K562 (cell line): ENCODE measurements around the gene OR5H15. TPM values are rescaled to one million over a fixed set of nuclear protein-coding genes. Genes with fewer than 3 reads are reported as not detected.

ENCODE experiments used
- ATAC-seq: fragments of 200-7000 bp; cut with Tn5 transposase; 3 replicates; pipeline ENCODE4 v1.9.1; 2020; ENCODE audit warnings: moderate library complexity
- BruUV-seq: library from RNA; stranded (reverse); fragments of 400-500 nt; replicated peaks from 2 replicates; lab custom pipeline; 2021; lab: Mats Ljungman, UMichigan
- CTCF ChIA-PET: fragments of 300-600 bp; formaldehyde crosslinking; extraction: SDS; loops from one replicate; lab custom pipeline; 2021; ENCODE audit warnings: low intra/inter-chr PET ratio; lab: Yijun Ruan, JAX
- POLR2A ChIA-PET: fragments of 300-600, 350-650 bp; sonication (Branson Sonifier 250); formaldehyde crosslinking; extraction: SDS; loops from one replicate; lab custom pipeline; 2021; ENCODE audit warnings: antibody characterized with exemption, inconsistent platforms; lab: Yijun Ruan, JAX
- DNase-seq, 4 experiments: peaks; one replicate each; pipeline versions ENCODE4 v3.0.0 to v3.0.0-alpha.2; 2011 to 2018; ENCODE audit warnings: low spot score in 3 of 4, mixed read lengths in 3 of 4; ENCODE audit errors: extremely low read depth in 1 of 4
- FAIRE-seq: peaks from 2 replicates; lab custom pipeline; 2011; peaks lifted over from hg19 to GRCh38; lab: Jason Lieb, UNC
- H2AFZ ChIP-seq: 2 replicates; pipeline ENCODE4 v1.6.0; 2011; ENCODE audit warnings: low read depth, low read length, control low read depth, inconsistent platforms
- H3K27ac ChIP-seq: fragments of 200-600 bp; 3 replicates; pipeline ENCODE4 v1.8.0; 2011; ENCODE audit warnings: low read depth, mild to moderate bottlenecking, control low read depth, inconsistent platforms, low read length, moderate library complexity, mixed read lengths; ENCODE audit errors: extremely low read depth
- H3K27me3 ChIP-seq, 2 experiments: fragments of 300-600 bp in 1 of 2; 2 replicates in 1 of 2; 3 replicates in 1 of 2; pipeline versions ENCODE4 v1.6.0 to v1.8.0; 2011; ENCODE audit warnings: inconsistent platforms in 2 of 2, low read length in 2 of 2, mild to moderate bottlenecking in 1 of 2, mixed read lengths in 1 of 2, moderate library complexity in 1 of 2; ENCODE audit not compliant: control insufficient read depth in 2 of 2, insufficient read depth in 2 of 2
- H3K36me3 ChIP-seq: fragments of 300-600 bp; 3 replicates; pipeline ENCODE4 v1.8.0; 2011; ENCODE audit warnings: mild to moderate bottlenecking, low read length, inconsistent platforms; ENCODE audit not compliant: control insufficient read depth, insufficient read depth
- H3K4me1 ChIP-seq, 2 experiments: fragments of 200-600 bp in 1 of 2; replicated peaks in 1 of 2; 2 replicates in 1 of 2; 3 replicates in 1 of 2; pipeline versions ENCODE4 v1.5.1 to v1.8.0; 2011; ENCODE audit warnings: inconsistent platforms in 2 of 2, low read length in 2 of 2, mild to moderate bottlenecking in 1 of 2, mixed read lengths in 1 of 2, moderate library complexity in 1 of 2; ENCODE audit not compliant: control insufficient read depth in 2 of 2, insufficient read depth in 2 of 2
- H3K4me2 ChIP-seq: 2 replicates; pipeline ENCODE4 v1.6.1; 2011; ENCODE audit warnings: low read length, control low read depth, inconsistent platforms, mixed read lengths; ENCODE audit not compliant: insufficient read depth
- H3K4me3 ChIP-seq: fragments of 200-600 bp; sonication (generic), shearing (Covaris generic); 2 replicates; pipeline ENCODE4 v1.5.1; 2016; ENCODE audit warnings: control low read depth, inconsistent platforms
- H3K79me2 ChIP-seq: fragments of 200-600 bp; 3 replicates; pipeline ENCODE4 v1.8.0; 2011; ENCODE audit warnings: low read length, inconsistent platforms; ENCODE audit not compliant: control insufficient read depth, insufficient read depth
- H3K9ac ChIP-seq, 2 experiments: 2 replicates each; pipeline versions ENCODE4 v1.6.0 to v1.6.1; 2011; ENCODE audit warnings: low read depth in 2 of 2, low read length in 2 of 2, control low read depth in 1 of 2, inconsistent platforms in 1 of 2, mild to moderate bottlenecking in 1 of 2, mixed read lengths in 1 of 2; ENCODE audit not compliant: insufficient read depth in 1 of 2
- H3K9me1 ChIP-seq: one replicate; pipeline ENCODE4 v1.6.0; 2011; ENCODE audit warnings: inconsistent platforms, mild to moderate bottlenecking, low read length, moderate library complexity; ENCODE audit not compliant: control insufficient read depth, insufficient read depth
- H3K9me3 ChIP-seq: replicated peaks from 2 replicates; pipeline ENCODE4 v1.5.1; 2011; ENCODE audit warnings: low read depth, low read length, inconsistent platforms; ENCODE audit not compliant: control insufficient read depth, insufficient read depth
- H4K20me1 ChIP-seq: replicated peaks from 2 replicates; pipeline ENCODE4 v1.6.1; 2011; ENCODE audit warnings: low read length, inconsistent platforms, mixed read lengths; ENCODE audit not compliant: control insufficient read depth, insufficient read depth
- CHD4 ChIP-seq: fragments of 200-600 bp; sonication (generic); IDR thresholded peaks from 3 replicates; pipeline ENCODE4 v1.6.1; 2012; ENCODE audit warnings: low read depth, mild to moderate bottlenecking, mixed read lengths, low read length, inconsistent platforms; ENCODE audit not compliant: insufficient read depth, insufficient replicate concordance, poor library complexity, severe bottlenecking
- KDM5B ChIP-seq: fragments of 200-600 bp; sonication (generic); IDR thresholded peaks from 2 replicates; pipeline ENCODE4 v1.6.1; 2012; ENCODE audit warnings: low read depth, mild to moderate bottlenecking, moderate library complexity, low read length, control low read depth, inconsistent platforms; ENCODE audit not compliant: insufficient replicate concordance
- MAZ ChIP-seq, 2 experiments: fragments of 450-650 bp in 1 of 2; sonication (generic) in 1 of 2; formaldehyde crosslinking; IDR thresholded peaks in 1 of 2; conservative IDR thresholded peaks in 1 of 2; 2 replicates each; pipeline versions ENCODE4 v1.4.0 to v1.5.0; 2020; ENCODE audit warnings: mild to moderate bottlenecking in 1 of 2, missing genetic modification reagents in 1 of 2
- ZZZ3 ChIP-seq: fragments of 450-650 bp; IDR thresholded peaks from 2 replicates; pipeline ENCODE4 v1.6.1; 2016; ENCODE audit warnings: antibody characterized with exemption, mild to moderate bottlenecking, moderate library complexity
- WGBS: fragments of 100-300 bp; shearing (Covaris generic); methylation state at CpG from one replicate; pipeline ENCODE4 v1.1.6; 2016; ENCODE audit warnings: low coverage, mixed read lengths; ENCODE audit not compliant: insufficient coverage; ENCODE audit errors: missing lambda C conversion rate; 5-methylcytosine and 5-hydroxymethylcytosine counted together
- in situ Hi-C: fragments of 300-500 bp; cut with MboI; formaldehyde crosslinking; loops from 4 replicates; pipeline ENCODE4 v1.15.0; 2018; ENCODE audit warnings: inconsistent platforms, mixed read lengths
- intact Hi-C: fragments of 100-400 bp; cut with micrococcal nuclease; formaldehyde crosslinking; loops from 2 replicates; pipeline ENCODE4 v1.14.2; 2022
- polyA plus RNA-seq, 8 experiments: library from polyadenylated mRNA; depleted of rRNA in 4 of 8; stranded (reverse) in 5 of 8; unstranded in 3 of 8; fragments of >200 nt; fragmentation: Nextera tagmentation in 2 of 8; fragmentation: Illumina TruSeq in 1 of 8; extraction: Ambion mirVana in 2 of 8; extraction: Trizol in 1 of 8; gene quantifications; 2 replicates each; pipeline versions ENCODE4 v1.2.1 to v1.2.3, GENCODE V29; 2011 to 2014; ENCODE audit warnings: inconsistent platforms in 1 of 8, missing spikeins in 1 of 8
- total RNA-seq, 7 experiments: library from RNA; depleted of rRNA in 6 of 7; stranded (reverse); fragments of >200 nt in 6 of 7; fragmentation: Illumina TruSeq in 2 of 7; extraction: Trizol in 2 of 7; gene quantifications; 2 replicates each; pipeline versions ENCODE4 v1.2.1 to v1.2.3, GENCODE V29; 2011 to 2021; ENCODE audit warnings: low replicate concordance in 1 of 7
- TF ChIP-seq, protein P1 (sequence below): fragments of 450-650 bp; formaldehyde crosslinking; IDR thresholded peaks from 2 replicates; pipeline ENCODE4 v1.4.0; 2020; ENCODE audit warnings: mild to moderate bottlenecking, mixed read lengths
- TF ChIP-seq, protein P2 (sequence below): fragments of 450-650 bp; formaldehyde crosslinking; conservative IDR thresholded peaks from 2 replicates; pipeline ENCODE4 v1.4.0; 2022; ENCODE audit warnings: mild to moderate bottlenecking, missing genetic modification characterization
- TF ChIP-seq, protein P3 (sequence below): fragments of 250-450 bp; sonication (Bioruptor Pico); IDR thresholded peaks from 2 replicates; pipeline ENCODE4 v1.4.0; 2020; ENCODE audit warnings: mild to moderate bottlenecking, moderate library complexity
- TF ChIP-seq, protein P4 (sequence below), 2 experiments: fragments of 450-650 bp in 1 of 2; sonication (generic) in 1 of 2; formaldehyde crosslinking in 1 of 2; IDR thresholded peaks in 1 of 2; conservative IDR thresholded peaks in 1 of 2; 2 replicates each; pipeline versions ENCODE4 v1.6.1 to v1.8.1; 2016 to 2023; ENCODE audit warnings: mild to moderate bottlenecking in 2 of 2, moderate library complexity in 2 of 2, inconsistent platforms in 1 of 2, missing genetic modification reagents in 1 of 2

Gene OR5H15
- total and polyA plus RNA-seq, 9 of the 15 experiments (the other 6 are each of a cell fraction or from before 2014, with no cell fraction given): not detected

DNA sequence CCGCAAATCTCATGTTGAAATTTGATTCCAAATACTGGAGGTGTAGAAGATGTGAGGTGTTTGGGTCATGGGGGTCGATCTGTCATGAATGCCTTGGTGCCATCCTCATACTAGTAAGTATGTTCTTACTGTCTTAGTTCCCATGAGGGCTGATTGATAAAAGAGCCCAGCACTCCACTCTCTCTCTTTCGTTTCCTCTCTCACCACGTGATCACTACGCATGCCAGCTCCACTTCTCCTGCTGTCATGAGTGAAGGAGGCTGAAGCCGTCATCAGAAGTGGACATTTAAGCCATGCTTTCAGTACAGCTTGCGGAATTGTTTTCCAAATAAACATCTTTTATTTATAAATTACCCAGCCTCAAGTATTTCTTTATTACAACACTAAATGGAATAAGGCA, 6.1 kb downstream of the OR5H15 start:
- in situ Hi-C loops (no loop called here), intact Hi-C loops (no loop called here)
- Histone ChIP-seq H3K4me3 (no peak overlapping the region), H3K27me3 (no peaks in the 10 kb centered on the region), H3K4me1 (no peaks in the 10 kb centered on the region), H4K20me1 (no peaks in the 10 kb centered on the region), H3K9me1 (no peaks in the 10 kb centered on the region), H3K79me2 (no peaks in the 10 kb centered on the region), H3K36me3 (no peaks in the 10 kb centered on the region), H3K4me2 (no peak overlapping the region), H3K9ac (no peak overlapping the region), H2AFZ (no peak overlapping the region), H3K27ac (no peak overlapping the region), H3K9me3 (no peaks in the 10 kb centered on the region)
- ChIA-PET CTCF (no interaction called here), POLR2A (no interaction called here)
- no peak for DNase-seq
- TF ChIP-seq, protein P1, sequence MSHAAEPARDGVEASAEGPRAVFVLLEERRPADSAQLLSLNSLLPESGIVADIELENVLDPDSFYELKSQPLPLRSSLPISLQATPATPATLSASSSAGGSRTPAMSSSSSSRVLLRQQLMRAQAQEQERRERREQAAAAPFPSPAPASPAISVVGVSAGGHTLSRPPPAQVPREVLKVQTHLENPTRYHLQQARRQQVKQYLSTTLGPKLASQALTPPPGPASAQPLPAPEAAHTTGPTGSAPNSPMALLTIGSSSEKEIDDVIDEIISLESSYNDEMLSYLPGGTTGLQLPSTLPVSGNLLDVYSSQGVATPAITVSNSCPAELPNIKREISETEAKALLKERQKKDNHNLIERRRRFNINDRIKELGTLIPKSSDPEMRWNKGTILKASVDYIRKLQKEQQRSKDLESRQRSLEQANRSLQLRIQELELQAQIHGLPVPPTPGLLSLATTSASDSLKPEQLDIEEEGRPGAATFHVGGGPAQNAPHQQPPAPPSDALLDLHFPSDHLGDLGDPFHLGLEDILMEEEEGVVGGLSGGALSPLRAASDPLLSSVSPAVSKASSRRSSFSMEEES (CRISPR knock-in tag): peak; percentile 19; the same call in 1 of the 2 replicates
- TF ChIP-seq, protein P2, sequence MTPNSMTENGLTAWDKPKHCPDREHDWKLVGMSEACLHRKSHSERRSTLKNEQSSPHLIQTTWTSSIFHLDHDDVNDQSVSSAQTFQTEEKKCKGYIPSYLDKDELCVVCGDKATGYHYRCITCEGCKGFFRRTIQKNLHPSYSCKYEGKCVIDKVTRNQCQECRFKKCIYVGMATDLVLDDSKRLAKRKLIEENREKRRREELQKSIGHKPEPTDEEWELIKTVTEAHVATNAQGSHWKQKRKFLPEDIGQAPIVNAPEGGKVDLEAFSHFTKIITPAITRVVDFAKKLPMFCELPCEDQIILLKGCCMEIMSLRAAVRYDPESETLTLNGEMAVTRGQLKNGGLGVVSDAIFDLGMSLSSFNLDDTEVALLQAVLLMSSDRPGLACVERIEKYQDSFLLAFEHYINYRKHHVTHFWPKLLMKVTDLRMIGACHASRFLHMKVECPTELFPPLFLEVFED (CRISPR knock-in tag): no peak
- TF ChIP-seq, protein P3, sequence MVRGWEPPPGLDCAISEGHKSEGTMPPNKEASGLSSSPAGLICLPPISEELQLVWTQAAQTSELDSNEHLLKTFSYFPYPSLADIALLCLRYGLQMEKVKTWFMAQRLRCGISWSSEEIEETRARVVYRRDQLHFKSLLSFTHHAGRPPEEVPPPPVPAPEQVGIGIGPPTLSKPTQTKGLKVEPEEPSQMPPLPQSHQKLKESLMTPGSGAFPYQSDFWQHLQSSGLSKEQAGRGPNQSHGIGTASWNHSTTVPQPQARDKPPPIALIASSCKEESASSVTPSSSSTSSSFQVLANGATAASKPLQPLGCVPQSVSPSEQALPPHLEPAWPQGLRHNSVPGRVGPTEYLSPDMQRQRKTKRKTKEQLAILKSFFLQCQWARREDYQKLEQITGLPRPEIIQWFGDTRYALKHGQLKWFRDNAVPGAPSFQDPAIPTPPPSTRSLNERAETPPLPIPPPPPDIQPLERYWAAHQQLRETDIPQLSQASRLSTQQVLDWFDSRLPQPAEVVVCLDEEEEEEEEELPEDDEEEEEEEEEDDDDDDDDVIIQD (CRISPR knock-in tag): no peak
- TF ChIP-seq KDM5B (no peak), ZZZ3 (no peak), MAZ (CRISPR knock-in tag; conservative IDR thresholded peaks at IDR 0.05 in 1 of 2, IDR thresholded peaks at IDR 0.05 in 1 of 2) (no peak), CHD4 (no peak)
- TF ChIP-seq, protein P4, sequence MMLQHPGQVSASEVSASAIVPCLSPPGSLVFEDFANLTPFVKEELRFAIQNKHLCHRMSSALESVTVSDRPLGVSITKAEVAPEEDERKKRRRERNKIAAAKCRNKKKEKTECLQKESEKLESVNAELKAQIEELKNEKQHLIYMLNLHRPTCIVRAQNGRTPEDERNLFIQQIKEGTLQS (IDR thresholded peaks at IDR 0.05): no peak
- TF ChIP-seq, protein P4 (CRISPR knock-in tag; conservative IDR thresholded peaks at IDR 0.05): no peak
- BruUV-seq: no TSS peak
- WGBS: 1% methylated on average over 7 of the region's 7 CpGs
- no peak for ATAC-seq
- FAIRE-seq: no peak
